Kidney tubule cell (primary cell): ENCODE data around the gene MLXIP.
A peak's percentile ranks its signal among the peaks of the same experiment; 100 is the strongest.
"Not testable (repeated sequence)": the region's sequence is repeated elsewhere in the genome, so short reads cannot be mapped to it uniquely, and the experiment has no call there.

Experiments used
- DNase-seq: peaks from one replicate; pipeline ENCODE4 v3.0.0-alpha.2; 2018; ENCODE audit warnings: low spot score

The MLXIP gene

DNA sequence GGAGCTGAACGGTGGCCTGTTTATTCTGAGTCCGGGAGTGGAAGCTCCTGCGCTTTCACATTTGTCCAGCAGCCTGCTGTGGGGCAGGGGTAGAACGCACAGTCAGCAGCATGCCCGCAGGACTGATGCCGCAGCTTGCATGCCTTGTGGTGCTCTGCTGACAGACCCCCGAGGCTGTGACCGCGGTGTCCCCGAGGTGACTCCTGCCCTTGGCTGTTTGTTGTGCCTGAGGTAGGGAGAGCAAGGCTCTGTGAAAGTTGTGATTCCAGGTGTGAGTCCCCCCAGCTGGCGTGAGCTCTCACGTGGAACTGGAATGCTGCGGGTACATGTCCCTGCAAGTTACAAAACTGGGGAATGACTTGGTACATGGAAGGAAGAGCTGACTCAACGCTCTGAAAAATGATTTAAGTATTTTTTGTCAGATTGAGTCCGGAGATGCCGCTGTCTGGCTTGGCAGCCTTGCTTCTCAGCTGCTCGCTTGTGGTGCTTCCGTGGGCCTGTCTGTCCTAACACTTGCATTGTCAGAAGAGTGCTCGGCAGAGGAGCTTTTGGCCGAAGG, 18.1 kb downstream of the MLXIP start:
- DNase-seq, result peak; percentile 85

DNA sequence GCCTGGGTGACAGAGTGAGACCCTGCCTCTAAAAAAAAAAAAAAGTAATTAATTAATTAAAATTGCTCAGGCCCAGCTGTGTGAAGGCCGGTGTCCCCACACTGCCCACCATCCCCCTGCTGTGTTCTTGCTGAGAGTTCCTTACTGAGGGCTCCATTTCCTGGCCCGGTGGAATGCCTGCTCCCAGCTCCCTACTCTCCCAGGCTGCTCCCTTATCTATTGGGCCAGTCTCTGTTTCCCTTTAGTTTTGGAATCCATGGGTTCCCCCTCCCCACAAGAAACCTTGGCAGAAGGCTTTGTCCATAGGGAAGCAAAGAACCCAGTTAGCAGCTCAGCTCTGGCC, 19.0 kb downstream of the MLXIP start:
- no peak for DNase-seq

DNA sequence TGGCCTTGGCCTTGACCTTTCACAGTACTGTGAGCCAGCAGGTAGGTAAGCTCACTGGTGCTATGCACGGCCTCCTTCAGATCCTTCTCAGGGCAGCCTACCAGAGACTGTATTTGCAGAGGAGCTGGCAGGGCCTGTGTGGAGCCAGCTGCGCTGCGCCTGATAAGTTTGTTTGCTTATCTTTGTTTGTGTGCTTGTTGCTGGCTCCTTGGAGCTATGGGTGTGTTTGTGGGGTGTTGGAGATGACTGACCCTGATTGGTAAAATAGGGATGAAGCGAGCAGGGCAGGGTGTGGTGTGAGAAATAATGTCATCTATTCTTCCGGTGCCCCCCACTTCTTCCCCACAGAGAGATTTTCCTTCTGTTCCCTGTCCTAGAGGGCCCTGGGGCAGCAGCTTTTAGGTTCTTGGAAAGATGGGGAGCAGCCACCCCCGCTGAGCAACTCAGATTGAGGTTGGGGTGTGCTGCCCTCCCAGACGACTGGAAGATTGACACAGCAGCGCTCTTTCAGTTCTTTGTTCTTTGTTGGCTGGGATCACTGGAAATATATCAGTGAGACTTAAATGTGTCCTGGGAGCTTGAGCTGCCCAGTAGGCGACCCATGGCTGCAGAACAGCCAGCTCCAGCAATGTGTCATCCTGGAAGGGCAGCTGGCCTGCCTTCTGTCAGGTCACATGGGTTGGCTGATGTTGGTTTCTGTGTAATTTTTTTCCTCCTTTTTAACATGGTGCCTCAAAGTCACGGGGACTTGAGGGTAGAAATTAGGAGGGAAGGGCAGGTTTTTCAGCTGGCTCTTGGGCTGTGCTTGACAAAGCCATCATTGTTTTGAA, 19.6 kb downstream of the MLXIP start:
- peak; percentile 69 for DNase-seq

DNA sequence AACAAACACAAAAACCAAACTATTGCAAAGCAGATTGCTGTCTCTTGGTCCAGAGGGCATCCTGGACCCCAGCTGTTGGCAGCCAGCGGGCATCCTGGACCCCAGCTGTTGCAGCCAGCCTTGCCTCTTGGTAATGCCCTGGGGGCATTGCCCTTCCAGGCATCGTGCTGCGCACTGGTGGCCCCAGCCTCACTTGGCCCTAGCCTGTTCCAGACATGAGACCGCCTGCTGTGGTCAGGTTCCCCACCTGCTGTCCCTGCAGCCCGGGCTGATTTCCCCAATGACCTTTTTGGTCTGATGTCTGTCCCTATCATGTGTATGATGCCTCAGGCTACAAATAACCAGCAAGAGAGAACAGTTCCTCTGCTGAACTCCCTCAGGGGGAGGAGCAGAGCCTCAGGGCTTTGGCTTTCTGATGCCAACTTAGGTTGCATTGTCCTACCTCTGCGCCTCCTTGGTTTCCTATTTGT, 20.8 kb downstream of the MLXIP start:
- no peak for DNase-seq

DNA sequence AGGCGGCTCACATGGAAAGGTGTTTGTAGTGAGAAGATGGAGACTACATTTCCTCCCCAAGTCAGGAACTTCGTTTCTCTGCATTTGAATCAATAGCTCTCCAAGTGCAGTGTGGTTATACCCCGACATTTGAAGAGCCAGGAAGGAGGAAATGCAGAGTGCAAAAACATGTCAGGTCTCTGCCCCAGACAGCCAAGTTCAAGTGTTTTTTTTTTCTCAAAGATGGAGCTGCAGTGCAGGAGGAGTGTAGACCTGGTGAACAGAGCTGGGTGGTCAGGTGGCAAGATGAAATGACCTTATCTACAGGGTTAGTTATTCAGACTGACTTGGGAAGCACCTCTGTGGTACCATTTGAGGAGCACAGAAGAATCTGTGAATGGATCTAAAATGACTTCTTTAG, 21.3 kb downstream of the MLXIP start:
- no peak for DNase-seq

DNA sequence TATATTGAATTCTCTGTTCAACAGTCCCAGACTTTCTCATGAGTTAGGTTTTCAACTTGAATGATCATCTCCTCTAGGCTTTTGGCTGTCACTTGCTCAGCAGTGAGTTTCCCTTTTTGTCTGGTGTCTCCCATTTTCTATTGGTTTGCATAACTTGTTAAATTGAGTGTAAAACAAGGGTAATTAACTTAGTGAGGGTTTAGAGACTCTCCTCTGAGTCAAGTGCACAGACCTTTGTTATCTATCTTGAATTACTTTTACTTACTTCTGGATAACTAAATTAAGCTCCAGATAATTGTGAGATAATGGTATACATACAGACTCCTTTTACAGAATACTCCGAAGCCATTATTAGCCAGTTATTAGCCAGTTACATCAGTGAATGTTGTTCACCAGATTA, 22.0 kb downstream of the MLXIP start:
- no peak for DNase-seq

DNA sequence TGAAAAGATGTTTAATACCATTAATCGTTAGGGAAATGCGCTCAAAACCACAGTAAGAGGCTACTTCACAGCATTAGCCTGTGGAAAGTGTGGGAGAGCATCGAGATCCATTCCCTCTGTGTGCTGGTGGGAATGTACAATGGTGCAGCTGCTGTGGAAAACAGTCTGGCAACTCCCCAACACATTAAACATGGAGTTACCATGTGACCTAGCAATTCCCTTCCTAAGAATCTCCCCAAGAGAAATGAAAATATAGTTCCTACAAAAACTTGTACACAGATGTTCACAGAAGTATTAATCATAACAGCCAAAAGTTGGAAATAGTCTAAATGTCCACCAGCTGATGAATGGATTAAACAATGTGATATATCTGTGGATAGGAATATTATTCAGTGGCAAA, 23.8 kb downstream of the MLXIP start:
- DNase-seq, result no peak

DNA sequence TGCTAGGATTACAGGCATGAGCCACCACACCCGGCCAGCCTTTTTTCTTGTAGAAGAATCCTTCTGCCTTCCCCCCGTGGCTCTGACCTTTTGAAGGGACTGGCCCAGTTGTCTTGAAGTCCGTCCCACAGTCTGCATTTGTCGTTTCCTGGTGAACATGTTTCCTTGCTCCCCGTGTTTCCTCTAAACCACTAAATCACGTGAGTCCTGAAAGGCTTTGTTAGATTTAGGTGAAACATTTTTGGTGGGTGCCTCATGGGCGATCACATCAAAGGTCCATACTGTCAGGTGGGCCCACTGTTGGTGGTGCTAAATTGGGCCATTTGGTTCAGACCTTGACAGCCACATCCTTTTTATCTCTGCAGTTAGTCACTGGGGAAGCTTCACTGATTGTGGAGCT, 26.3 kb downstream of the MLXIP start:
- DNase-seq, result no peak

DNA sequence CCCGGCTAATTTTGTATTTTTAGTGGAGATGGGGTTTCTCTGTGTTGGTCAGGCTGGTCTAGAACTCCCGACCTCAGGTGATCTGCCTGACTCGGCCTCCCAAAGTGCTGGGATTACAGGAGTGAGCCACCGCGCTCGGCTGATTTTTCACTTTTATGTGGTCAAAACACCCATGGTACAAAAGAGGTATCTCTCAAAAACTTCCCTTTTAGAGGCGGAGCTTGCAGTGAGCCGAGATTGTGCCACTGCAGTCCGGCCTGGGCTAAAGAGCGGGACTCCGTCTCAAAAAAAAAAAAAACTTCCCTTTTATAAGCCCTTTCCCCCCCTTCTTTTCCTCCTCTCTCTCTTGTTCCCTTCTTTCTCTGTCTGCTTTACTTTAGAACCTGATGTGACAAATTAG, 26.9 kb downstream of the MLXIP start:
- not testable (repeated sequence) for DNase-seq

DNA sequence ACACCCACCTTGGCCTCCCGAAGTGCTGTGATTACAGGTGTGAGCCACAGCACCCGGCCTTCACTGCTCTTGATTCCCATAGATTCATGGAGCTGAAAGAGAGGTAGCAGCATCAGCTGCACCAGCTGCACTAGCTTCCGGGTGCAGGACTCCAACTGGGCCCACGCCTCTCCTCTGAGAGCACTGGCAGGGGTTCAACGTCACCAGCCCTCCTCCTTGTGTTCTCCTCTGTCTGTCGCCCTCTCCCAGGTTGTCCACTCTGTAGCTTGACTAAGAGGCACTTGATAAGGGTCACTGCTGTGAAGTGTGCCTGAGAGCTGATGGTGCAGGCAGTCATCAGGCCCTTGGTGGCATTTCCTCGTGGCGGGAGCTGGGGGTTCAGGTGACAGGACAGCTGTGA, 28.3 kb downstream of the MLXIP start:
- DNase-seq, result no peak

DNA sequence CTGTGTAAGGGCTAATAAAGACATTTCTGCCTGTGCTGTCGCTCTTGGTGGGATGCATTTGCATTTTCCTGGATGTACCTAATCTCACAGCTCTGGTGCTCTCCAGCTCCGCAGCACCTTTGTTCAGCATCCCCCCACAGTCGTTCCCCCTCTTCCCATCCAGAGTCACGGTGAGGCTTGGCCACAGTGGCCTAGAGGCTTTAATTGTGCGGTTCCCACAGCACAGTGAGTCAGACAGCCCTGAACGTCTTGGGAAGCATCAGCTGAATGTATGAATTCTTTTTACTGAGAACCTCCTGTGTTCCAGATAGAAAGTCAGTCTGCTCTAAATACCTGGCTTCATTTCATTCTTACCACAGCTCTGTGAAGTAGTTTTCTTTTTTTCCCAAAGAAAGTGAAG, 28.7 kb downstream of the MLXIP start:
- peak; percentile 39 for DNase-seq

DNA sequence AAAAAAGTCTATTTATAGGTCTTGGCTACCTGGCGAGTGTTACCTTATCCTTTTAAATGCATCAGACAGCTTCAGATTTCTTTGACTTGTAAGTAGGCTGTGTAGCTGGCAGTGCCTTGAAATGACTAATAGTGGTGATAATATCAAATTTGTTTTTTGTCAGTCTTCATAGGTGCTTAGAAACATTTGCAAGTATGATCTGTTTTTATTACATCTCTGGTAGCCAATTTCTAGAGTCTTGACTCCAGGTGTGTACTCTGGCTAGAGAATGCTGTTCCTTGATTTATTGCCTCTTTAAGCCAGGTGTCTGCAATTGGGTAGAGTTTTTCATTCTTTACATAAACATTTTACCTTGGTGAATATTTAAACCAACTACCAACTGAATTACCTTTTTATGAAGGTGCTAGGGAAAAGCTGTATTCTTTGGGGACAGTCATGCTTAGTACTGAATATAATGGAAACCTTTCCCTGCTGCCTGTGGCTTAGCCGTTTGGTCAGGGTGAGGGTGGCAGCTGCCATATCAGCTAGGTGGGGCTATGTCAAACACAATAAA, 32.6 kb downstream of the MLXIP start:
- DNase-seq, result peak; percentile 72

DNA sequence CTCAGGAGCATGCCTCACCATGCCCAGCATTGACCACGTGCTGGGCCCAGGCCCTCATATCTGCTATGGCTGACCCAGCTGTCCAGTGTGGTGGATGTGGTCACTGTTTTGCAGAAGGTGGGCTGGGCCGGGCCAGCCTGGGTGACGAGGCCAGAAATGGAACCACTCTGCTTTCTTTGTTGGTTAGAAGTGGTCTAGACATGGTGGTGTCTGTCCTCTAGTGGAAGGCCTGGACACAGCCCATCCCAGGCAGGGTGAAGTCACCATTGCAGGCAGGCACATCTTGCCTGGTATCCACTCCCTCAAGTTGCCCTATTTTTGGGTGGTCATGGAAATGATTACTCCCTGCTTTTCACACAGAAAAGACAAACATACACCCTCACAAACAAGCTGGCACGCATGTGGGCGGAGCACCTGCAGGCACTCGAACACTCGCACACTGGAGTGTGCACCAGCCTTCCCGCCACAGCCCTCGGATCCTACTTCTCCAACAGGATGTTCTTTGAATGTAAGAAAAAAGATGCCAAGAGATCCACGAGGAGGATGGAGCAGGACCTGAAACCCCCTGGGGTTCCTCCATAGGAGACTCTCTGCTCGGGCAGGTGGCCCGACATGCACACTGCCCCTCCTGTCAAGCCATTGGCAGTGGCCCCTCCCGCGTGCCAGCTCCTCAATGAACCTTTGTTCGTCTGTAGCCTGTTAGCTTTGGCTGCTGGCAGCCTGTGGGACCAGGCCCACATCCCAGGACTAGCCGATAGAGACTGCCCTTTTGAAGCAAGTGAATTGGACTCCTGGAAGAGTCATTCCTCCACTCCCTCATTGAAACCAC, 38.4 kb downstream of the MLXIP start:
- DNase-seq, result no peak

DNA sequence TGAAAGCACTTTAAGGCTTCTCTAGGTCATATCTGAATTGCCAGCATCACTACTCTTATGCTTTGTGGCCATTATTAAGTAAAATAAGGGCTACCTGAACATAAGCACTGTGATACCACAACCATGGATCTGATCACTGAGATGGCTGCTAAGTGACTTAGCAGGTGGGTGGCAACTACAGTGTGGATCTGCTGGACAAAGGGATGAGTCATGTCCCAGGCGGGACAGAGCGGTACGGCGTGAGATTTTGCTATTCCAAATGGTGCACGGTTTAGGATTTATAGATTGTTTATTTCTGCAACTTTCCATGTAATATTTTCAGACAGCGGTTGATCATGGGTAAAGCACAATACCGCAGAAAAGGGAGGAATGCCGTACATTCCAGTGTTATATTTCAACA, 39.4 kb downstream of the MLXIP start:
- DNase-seq, result peak; percentile 29

DNA sequence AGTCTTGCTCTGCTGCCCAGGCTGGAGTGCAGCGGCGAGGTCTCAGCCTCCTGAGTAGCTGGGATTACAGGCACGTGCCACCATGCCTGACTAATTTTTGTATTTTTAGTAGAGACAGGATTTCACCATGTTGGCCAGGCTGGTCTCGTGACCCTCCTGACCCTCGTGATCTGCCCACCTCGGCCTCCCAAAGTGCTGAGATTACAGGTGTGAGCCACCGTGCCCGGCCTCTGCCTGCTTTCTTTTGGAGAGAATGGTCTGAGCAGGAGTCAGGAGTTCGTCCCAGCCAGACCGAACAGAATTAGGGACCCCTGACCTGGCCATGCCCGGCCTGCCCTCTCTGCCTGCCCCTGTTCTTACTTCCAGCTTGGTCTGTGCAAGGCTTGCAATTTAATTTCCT, 42.8 kb downstream of the MLXIP start:
- DNase-seq, result not testable (repeated sequence)

DNA sequence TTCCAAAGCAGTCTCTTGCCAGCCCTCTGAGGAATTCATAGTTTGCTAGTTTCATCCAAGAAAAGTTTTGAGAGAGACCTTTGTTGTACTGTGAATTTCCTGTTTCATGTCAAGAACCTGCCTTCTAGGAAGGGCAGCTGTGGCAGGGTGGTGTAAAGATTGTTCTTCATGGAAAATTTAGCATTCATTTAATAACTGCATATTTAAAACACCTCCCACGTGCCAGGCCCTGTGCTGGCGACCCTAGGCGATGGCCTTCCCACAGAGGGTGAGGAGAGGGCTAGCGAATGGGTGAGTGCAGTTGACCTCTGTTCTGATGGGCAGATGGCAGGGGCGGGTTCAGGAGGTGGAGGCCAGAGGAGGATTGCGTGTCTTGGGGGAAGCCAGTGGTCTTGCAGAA, 43.2 kb downstream of the MLXIP start:
- no peak for DNase-seq

DNA sequence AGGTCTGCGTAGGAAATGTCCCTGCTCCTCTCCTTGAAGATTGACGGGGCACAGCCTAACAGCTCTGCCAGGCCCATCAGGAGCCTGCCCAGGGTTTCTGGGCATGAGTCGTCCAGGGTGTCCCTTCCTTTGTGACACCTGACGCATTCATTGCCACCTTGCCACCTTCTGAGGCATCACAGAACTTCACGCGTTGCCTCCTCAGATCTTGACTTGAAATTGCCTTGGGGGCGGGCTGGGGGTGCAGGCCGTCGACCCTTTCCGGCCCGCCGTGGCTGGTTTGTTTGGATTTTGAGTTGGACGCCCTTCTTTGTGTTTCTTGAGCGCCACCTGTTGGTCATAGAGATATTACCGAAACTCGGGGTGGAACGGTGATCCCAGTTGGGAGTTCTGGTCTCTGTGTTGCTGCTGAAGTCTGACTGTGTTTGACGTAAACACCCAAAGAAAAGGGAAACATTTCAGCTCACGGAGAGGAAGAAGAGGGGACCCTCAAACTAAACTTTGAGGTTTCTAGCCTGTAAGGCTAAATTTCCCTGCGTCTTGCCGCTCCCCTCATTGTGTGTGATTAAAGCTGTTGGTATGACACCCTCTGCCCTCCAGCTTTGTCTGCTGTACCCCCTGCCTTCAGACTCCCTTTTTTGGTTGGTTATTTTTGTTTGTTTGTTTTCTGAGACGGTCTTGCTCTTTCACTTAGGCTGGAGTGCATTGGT, 44.6 kb downstream of the MLXIP start:
- DNase-seq, result peak; percentile 71

DNA sequence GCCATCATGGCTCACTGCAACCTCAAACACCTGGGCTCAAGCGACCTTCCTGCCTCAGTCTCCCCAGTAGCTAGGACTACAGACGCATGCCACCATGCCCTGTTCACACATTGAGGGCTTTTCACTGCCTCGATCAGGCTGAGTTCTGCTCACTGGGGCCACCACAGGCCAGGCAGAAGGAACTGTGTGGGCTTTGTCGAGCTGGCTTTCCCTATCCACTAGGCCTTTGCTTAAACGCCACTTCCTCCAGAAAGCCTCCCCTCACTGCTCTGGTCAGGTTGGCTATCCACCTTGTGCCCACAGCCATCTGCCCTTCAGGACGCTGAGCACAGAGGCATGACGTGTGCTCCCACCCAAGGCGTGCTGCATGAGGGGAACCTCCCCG, 45.2 kb downstream of the MLXIP start:
- no peak for DNase-seq

DNA sequence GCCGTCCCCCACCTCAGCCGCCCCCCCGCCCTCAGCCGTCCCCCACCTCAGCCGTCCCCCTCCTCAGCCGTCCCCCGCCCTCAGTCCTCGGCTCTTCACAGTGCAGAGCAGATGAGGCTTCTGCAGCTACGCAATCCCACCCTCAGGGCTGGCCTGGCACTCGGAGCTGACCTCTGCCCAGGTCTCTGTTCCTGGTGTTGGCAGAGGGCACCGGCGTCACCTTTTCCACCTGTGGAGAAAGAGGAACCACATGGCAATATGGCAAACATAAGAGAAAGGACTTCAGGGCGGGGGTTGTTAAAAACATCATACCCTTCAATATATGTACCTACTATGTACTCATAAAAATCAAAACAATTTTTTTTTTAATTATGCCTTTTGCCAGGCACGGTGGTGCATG, 45.8 kb downstream of the MLXIP start:
- DNase-seq, result no peak

DNA sequence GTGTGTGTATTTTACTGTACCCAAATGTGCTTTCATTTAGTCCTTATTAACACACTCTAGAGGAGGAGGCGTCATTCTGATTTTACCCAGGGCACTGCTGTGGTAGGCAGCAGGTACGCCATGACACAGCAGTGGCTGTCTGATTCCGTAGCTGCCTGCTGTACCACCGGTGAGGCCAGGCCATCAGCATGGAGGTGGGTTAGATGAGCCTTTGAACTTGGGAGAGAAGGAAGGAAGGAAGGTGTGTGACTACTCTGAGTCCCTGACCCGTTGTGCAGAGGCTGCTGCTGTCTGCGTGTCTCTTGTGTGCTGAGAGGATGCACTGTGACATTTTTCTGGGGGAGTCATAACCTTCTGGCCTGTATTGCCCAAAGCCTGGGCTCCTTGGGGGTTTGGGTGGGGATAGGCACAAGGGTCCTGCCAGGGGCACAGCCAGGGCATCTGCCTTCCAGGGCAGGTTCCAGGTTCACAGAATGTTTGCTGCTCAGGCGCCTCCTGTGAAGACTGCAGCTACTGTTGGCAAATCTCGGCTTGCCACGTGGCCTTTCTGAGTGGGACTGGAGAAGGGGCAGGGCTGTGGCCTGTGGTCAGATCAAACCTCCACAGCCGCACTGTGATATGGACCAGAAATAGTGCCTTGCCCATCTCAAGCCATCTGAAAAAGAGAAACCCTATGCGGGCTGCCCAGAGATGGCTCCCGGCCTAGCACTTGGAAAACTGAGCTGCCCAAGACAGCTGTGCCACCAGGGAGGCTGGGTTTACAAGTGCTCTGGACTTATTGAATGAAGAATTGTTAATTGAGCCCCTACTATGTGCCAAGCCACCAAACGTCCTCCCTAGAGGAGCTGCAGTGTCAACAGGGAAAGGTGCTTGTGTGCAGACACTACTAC, 47.1 kb downstream of the MLXIP start:
- DNase-seq, result no peak

DNA sequence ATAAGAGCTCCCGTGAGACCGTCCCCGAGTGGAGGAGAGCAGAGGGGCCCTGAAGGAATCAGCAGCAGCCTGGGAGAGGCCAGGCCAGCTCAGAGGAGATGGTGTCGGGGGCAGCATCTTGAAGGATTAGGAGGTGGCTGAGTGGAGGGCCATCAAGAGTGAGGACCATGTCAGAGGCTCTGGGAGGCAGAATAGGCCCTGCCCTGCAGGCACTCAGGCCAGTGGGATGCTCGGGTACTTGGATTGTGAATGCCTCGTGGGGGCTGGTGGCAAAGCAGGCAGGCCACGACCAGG, 47.7 kb downstream of the MLXIP start:
- DNase-seq, result no peak
